ENCODE measurements around the gene VSTM4. TPM values are rescaled to one million over a fixed set of nuclear protein-coding genes. Genes with fewer than 3 reads are reported as not detected.

Gene VSTM4
- total RNA-seq, 1 donor from 2014 or later: 2.2 TPM

- Mint-ChIP-seq H3K27ac (ENCODE audit: unreplicated experiment) (no peak overlapping the region), H3K4me1 (peaks cover 3% of the 10 kb centered on the region), H3K4me3 (no peak overlapping the region), H3K27me3 (ENCODE audit: low read depth) (no peaks in the 10 kb centered on the region), H3K9me3 (peaks cover 7% of the 10 kb centered on the region), H3K36me3 (ENCODE audit: low read depth) (no peaks in the 10 kb centered on the region)
- TF ChIP-seq, protein P1, sequence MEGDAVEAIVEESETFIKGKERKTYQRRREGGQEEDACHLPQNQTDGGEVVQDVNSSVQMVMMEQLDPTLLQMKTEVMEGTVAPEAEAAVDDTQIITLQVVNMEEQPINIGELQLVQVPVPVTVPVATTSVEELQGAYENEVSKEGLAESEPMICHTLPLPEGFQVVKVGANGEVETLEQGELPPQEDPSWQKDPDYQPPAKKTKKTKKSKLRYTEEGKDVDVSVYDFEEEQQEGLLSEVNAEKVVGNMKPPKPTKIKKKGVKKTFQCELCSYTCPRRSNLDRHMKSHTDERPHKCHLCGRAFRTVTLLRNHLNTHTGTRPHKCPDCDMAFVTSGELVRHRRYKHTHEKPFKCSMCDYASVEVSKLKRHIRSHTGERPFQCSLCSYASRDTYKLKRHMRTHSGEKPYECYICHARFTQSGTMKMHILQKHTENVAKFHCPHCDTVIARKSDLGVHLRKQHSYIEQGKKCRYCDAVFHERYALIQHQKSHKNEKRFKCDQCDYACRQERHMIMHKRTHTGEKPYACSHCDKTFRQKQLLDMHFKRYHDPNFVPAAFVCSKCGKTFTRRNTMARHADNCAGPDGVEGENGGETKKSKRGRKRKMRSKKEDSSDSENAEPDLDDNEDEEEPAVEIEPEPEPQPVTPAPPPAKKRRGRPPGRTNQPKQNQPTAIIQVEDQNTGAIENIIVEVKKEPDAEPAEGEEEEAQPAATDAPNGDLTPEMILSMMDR (conservative IDR thresholded peaks at IDR 0.05): no peak
- DNase-seq (ENCODE audit: low read depth, low spot score): no peak
Measured at GRCh38 chr10:49132362-49132737, 17.0 kb upstream of the VSTM4 start.

GRCh38 chr10:49131507-49132361 is 16.4 kb upstream of the VSTM4 start:
- TF ChIP-seq, protein P1 (conservative IDR thresholded peaks at IDR 0.05): no peak
- peaks cover 3% of the 10 kb centered on the region for H3K4me1 Mint-ChIP-seq
- DNase-seq (ENCODE audit: low read depth, low spot score): no peak
- H3K27me3 Mint-ChIP-seq (ENCODE audit: low read depth): no peaks in the 10 kb centered on the region
- no peaks in the 10 kb centered on the region for H3K36me3 Mint-ChIP-seq (ENCODE audit: low read depth)
- no peak overlapping the region for H3K4me3 Mint-ChIP-seq
- H3K9me3 Mint-ChIP-seq: peaks cover 5% of the 10 kb centered on the region
- H3K27ac Mint-ChIP-seq (ENCODE audit: unreplicated experiment): no peak overlapping the region

DNA sequence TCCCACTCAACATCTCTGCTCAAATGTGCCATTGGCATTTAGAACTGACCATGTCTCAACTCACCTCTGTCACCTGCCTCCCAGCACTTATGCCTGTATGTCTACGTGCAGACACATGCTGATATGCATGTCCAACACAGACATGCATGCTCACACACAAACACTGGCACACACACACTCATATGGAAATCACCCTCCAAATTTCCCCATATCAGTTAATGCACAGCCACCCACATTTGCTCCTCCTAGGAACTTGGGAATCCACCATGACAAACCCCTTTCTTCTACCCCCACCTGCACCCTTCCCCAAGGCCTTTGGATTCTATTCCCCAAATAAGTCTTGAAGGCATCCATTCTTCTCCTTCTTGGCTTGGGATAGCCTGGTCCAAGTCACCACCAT is 14.1 kb upstream of the VSTM4 start:
- H3K4me3 Mint-ChIP-seq: no peak overlapping the region
- no peaks in the 10 kb centered on the region for H3K4me1 Mint-ChIP-seq
- TF ChIP-seq, protein P1 (conservative IDR thresholded peaks at IDR 0.05): no peak
- H3K27me3 Mint-ChIP-seq (ENCODE audit: low read depth): no peaks in the 10 kb centered on the region
- no peak for DNase-seq (ENCODE audit: low read depth, low spot score)
- H3K36me3 Mint-ChIP-seq (ENCODE audit: low read depth): peaks cover 2% of the 10 kb centered on the region
- peaks cover 2% of the 10 kb centered on the region for H3K9me3 Mint-ChIP-seq
- no peak overlapping the region for H3K27ac Mint-ChIP-seq (ENCODE audit: unreplicated experiment)

DNA sequence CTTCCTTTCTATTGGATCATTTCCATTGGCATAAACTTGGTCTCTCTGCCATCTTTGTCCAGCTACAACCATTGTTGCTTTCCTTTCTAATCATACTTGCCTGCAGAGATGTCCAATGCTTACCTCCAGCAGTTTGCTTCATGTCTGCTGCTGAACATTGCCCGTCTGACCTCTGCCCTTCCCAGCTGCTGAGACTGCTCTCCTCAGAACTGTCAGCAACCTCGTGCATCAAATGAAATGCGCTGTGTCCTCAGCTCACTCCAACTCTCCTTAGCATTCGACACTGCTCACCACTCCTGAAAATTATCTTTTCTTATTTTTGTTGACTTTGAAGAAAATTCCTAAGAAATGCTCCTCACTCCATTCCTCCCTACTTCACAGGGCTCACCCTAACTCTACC is 13.5 kb upstream of the VSTM4 start:
- H3K4me3 Mint-ChIP-seq: no peak overlapping the region
- TF ChIP-seq, protein P1 (conservative IDR thresholded peaks at IDR 0.05): no peak

GRCh38 chr10:49123981-49124950 is 8.9 kb upstream of the VSTM4 start:
- H3K36me3 Mint-ChIP-seq (ENCODE audit: low read depth): peaks cover 4% of the 10 kb centered on the region
- no peak overlapping the region for H3K27ac Mint-ChIP-seq (ENCODE audit: unreplicated experiment)
- H3K9me3 Mint-ChIP-seq: peaks cover 4% of the 10 kb centered on the region
- H3K4me3 Mint-ChIP-seq: no peak overlapping the region
- no peak for DNase-seq (ENCODE audit: low read depth, low spot score)
- peaks cover 3% of the 10 kb centered on the region for H3K27me3 Mint-ChIP-seq (ENCODE audit: low read depth)
- H3K4me1 Mint-ChIP-seq: no peaks in the 10 kb centered on the region
- TF ChIP-seq, protein P1 (conservative IDR thresholded peaks at IDR 0.05): no peak

More for the DNA sequence above, 13.5 kb upstream of the VSTM4 start:
- Mint-ChIP-seq H3K4me1 (no peaks in the 10 kb centered on the region), H3K27me3 (ENCODE audit: low read depth) (no peaks in the 10 kb centered on the region), H3K9me3 (peaks cover 4% of the 10 kb centered on the region), H3K27ac (ENCODE audit: unreplicated experiment) (no peak overlapping the region), H3K36me3 (ENCODE audit: low read depth) (peaks cover 4% of the 10 kb centered on the region)
- no peak for DNase-seq (ENCODE audit: low read depth, low spot score)

Data from neural crest cell (in vitro differentiated cells).